ENCODE results near the gene PHLPP1.
"Not testable (repeated sequence)": the region's sequence is repeated elsewhere in the genome, so short reads cannot be mapped to it uniquely, and the experiment has no call there.

PHLPP1 gene

DNA sequence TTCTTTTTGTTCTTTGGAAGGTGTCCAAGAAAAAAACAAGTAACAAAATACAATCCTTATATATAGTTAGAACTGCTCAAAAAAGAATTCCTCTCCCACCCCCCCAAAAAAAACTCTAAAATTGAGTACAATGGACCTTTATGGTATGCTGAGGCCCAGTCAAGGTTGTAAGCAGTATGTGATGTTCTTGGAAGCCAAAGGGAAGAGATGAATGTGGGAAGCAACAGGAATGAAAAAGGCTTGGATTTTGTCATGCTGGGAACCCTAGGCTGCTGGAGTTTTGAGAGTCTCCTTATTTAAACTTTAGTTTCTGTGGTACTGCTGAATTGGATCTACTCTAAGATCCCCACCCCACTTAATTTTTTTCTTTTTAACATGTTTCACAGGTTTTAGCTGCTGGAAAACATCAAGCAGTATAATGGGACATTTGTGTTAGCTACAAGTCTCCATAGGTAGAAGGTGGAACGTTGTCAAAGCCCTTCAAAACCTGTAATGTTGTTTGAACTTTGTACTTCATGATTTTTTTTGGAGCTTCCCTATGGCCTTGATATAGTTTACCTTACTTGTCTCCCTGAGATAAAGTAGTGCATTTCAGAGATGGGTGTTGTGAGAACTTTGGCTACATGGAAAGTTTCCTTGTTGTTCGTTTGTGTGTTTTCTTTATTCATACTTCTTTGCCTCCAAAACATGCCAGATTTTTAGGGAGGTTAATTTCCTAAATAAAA is 57.7 kb downstream of the PHLPP1 start:
- DNase-seq (ENCODE audit: low spot score), result no peak

DNA sequence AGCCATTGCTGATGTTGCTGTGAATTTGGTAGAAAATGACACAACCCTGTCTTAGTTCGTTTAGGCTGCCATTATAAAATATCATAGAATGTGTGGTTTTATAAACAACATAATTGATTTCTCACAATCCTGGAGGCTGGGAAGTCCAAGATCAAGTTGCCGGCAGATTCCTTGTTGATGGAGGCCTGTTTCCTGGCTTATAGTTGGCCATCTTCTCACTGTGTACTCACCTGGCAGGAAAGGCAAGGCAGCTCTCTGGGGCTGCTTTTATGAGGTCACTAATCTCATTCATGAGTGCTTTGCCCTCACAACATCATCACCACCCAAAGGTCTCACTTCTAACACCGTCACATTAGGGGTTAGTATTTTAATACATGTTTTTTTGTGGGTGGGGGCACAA is 58.4 kb downstream of the PHLPP1 start:
- DNase-seq (ENCODE audit: low spot score), result no peak

DNA sequence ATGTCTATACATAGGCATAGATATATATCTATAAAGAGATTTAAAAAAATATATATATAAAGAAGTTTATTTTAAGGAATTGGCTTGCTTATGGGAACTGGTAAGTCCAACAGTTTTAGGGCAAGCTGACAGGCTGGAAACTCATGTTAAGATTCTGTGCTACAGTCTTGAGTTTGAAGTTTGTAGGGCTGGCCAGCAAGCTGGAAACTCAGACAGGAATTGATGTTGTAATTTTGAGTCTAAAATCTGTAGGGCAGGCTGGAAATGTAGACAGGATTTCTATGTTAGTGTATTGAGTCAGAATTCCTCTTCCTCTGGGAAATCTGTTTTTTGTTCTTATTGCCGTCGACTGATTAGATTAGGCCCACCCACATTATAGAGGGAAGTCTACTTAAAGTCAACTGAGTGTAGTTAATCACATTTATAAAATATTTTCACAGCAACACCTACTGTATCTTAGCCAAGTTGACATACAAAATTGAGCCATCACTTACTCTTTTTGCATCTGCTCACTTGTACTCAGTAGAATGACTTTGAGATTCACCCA is 60.8 kb downstream of the PHLPP1 start:
- no peak for DNase-seq (ENCODE audit: low spot score)

DNA sequence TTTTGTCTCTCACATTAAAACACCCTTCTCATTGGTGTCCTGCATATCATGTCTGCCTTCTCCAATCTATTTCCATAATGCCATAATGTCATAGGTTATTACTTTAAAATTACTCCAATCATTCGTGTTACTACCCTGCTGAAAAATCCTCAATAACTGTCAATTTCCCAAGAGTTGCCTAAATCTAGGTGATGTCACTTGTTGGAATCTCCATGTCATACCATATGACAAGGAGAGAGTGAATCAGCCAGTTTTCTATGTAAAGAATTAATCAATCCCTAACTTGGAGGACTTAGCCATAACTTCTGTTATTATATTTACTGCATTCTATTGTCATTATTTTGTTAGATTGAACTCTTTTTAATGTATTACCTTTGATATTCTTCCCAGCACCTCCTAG is 62.5 kb downstream of the PHLPP1 start:
- no peak for DNase-seq (ENCODE audit: low spot score)

DNA sequence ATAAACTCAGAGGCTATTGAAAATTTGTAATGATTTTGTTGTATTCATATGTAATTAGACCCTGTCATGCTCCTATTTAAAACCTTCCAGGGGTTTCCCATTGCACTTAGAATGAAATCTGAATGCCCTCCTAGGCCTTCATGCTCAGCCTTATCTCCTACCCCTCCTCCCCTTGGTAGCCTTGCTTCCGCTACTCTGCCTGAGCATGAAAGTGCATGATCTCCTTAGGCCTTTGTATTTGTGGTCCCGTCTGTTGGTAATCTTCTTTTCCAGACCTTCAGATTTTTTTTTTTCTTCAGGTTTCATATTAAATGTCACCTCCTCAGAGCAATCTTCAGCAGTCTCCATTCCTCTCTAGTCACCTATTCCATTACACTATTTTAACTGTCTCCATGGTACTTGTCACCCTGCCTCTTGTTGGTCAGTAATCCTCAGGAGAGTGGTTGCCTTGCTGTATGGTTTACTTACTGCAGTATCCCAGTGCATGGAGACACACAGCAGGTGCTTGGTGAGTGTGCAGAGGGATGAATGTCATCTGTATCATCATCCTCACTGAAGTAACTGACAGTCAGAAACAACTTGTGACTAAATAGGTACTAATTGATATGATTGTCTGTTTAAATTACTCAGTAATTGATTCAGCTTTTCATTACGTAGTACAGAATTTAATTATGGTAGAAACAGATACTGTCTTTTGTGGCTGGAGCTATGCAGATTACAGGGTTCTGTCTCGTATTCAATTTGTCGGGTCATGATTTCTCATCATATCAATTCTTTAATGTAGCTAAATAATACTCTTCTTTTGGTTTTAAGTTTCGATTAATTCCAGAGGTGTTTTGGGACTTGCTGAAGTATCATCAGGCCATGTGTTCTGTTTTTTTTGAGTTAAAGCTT is 63.9 kb downstream of the PHLPP1 start:
- no peak for DNase-seq (ENCODE audit: low spot score)

DNA sequence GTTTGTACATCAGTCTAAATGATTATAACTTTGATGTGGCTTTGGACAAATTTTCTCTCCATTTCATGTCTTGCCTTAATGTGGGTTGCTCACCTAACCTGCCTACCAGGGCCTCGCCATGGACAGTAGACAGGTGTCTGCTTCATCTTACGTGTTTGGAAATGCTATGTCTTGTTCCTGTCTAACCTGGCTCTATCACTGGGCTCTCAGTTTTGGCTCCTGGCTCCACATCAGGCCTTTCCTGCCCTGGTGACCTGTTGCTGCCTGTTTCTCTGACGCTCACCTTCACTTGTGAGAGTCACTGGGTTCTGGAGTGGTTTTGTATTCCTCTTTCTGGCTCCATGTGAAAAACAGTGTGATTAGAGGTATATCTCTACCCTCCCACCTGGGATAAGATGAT is 65.9 kb downstream of the PHLPP1 start:
- DNase-seq (ENCODE audit: low spot score), result no peak

DNA sequence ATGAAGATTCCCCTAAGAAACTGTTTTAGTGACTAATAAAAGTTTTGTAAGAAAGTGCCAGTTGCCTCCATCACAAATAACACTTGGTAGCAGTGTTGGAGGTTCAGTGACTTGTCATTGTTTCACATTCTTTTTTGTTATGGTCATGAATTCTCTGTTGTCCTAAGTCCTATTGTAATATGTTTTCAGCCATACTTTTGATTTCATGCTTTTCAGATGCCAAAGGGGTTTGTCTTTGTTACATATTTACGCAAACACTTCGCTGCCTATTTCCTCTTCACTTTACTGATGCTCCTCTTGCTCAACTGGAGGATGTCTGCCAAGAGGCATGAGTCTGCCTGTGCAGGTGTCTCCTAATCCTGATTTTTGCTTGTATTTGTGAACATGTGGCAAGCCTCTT is 66.6 kb downstream of the PHLPP1 start:
- no peak for DNase-seq (ENCODE audit: low spot score)

DNA sequence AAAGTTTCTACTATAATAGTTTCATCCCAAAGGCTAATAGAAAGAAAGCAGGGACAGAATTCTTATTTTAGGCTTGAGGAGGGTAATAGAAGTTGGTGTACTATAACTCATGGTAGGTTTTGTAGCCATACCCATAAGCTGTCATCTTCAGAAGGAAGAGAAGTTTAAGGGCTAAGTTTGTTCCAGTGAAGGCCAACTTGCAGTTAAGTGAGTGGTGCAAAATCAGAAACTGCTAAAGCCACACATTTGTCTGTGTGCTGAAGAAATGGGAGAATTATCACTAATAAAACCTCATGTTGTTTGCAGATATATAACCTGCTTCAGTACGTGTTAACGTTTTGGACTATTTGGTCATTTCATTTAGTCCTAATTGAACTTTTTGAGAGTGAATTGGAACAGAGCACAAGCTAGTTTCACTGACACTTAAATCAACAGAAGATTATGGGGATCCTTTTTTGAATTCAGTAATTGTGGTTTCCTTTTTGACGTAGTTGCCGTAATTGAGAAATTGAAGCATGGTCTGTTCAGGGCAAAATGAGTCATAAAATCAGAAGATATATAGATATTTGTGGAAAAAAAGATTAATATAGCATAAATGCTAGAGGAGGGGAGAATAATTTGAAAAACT is 69.1 kb downstream of the PHLPP1 start:
- no peak for DNase-seq (ENCODE audit: low spot score)

DNA sequence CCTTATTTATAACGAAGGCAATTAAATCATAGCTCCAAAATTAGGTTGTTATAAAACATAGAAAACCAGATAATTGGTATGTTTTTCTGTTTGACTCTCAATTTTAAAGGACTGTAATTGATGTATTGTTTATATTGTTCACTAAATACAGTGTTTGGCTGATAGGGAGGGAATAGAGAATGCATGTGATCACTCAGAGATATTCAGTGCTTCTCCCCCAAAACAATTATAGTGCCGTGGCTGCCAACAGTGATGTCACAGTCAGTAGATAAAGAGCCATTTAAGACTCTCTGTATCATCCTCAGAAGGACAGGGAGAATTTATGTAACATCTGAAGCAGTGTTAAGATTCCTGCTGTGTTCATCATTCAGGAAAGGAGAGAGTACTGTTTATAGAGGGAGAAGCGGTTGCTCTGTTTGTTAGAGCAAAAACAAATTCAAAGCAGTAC is 69.6 kb downstream of the PHLPP1 start:
- peak; percentile 93 for DNase-seq (ENCODE audit: low spot score)

DNA sequence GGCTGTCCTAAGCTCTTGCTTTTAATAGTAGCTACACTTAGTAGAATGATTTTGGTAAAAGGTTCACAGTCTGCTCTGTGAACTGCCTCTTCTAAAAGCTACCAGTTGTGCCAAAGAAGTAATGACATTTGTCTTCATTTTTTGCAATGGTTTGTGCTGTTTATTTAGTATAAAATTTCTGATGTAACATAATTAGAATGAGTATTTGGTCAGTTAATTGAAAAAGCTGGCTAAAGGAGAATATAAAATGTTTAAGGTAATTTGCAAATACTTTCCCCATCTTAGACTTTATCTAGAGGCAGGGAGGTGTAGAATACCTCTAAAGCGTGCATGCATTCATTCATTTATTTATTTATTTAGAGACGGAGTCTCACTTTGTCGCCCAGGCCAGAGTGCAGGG is 71.3 kb downstream of the PHLPP1 start:
- no peak for DNase-seq (ENCODE audit: low spot score)

DNA sequence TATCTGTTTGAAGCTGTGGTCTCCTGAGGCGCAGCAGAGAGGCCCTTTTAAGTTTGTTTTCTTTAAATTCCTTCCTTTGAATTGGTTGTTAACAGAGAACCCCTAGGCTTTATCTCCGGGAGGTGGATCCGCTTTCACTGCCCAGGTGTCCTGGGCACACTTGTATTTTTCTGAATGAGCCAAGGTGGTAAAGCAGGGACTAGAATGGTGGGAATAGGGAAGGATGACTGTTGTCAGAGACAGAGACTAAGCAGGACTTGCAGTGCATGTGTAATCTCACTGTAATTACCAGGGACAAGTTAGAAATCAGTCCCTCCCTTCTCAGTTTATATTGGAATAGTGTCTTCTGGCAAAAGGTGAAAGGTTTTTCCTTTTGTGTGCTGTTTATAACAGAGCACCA is 72.8 kb downstream of the PHLPP1 start:
- DNase-seq (ENCODE audit: low spot score), result no peak

DNA sequence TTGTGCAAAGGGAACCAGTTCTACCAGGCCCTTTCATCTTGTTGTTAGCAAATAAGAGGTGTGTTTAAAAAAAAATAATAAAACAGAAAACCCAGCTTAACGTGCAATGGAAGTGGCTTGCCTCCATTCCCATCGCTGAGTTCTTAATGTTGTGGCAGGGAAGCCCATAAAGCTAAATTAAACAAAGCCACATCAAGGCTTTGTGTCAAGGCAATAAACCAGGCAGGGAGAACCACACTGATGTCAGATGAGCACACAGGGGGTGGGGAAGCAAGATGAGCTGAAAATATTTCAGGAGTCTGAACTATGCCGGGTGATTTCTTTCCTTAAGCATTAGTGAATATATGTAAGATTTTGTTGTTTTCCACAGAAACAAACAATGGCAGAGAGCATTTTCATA is 73.5 kb downstream of the PHLPP1 start:
- no peak for DNase-seq (ENCODE audit: low spot score)

DNA sequence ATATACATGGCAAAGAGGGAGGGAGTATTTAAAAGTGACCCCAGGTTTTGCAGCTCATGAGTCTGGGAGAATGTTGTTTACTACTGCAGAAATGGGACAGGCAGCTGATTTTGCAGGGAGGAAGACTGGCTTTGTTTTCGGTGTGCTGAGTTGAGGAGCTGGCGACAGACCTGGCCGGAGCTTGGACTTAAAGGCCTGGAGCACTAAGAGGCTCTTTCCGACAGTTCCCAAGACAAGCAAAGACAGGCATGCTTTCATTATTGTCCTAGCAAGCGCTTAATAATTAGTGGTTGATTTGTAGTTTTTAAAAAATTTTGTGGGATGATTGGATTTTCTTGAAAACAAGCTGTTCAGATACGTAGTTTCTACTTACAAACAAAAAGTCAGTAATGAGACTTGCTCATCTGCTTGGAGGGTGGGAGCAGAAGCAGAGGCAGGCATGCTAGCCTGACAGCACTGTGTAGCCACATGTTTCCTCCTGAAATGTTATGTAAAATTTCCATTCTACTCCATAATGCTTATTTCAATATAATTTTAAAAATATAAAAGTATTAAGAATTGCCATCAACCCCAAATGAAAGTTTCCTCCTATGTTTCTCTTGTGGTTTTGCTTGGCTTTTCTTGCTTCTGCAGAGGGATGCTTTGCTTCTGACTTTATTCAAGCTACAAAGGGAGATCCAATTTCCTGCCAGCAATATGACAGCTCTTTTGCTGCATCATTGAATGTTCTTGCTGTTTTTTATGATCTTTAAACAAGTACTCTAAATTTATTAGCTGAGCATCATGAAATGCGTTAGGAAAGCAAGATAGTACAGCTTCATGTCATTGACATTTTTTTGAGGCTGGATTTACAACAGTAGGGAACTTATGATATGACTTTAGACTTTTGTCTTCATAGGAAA is 75.8 kb downstream of the PHLPP1 start:
- DNase-seq (ENCODE audit: low spot score), result peak; percentile 64

DNA sequence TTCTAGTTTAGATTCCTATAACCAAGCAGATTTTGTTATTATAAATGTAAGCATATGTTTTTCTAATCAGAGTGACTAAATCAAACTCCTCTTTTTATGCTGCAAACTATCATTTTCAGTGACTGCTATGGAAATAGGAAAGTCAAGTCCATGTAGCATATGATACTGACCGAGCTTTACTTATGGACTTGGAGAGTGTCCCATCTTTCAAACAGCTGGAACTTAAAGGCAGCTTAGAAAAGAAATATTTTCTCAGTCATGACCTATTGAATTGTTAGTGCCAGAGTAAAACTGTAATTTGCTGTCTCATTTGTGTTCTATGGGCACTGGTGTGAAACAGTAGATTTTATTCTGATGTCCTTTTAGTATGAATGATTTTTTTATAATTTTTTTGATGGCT is 76.7 kb downstream of the PHLPP1 start:
- DNase-seq (ENCODE audit: low spot score), result no peak

DNA sequence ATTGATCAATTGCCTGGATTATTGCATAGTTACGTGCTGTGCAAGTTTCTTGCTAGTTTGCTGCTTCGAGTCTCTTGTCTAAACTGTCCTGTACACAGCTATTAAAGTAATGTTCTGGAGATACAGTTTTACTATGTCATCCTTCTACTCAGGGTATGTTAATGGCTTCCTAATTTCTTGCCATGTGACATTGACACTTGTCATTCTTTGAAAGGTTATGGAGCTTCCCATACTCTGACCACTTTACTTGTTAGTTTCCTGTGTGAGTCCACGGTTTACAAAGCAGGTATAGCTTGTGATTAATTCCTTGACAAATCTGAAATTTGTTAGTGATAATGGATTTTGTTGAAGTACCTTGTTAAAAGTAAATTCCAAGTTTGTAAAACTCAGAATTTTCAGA is 80.5 kb downstream of the PHLPP1 start:
- no peak for DNase-seq (ENCODE audit: low spot score)

DNA sequence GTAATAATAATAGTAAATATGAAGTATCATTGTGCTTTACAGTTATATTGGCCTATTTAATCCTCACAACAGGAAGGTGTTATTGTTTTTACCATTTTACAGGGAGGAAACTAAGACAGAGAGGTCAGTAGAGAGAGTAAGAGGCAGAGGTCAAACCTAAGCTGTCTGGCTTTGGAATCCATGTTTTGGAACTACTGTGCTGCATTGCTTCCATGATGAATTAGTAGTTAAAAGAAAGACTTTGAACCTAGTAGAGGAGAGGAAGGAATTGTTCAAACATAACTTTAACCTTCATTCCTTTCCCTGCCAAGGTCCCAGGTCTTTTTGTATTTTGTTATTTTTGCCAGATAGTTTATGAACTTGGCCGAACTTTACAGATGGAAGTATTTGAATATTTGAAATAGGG is 80.9 kb downstream of the PHLPP1 start:
- DNase-seq (ENCODE audit: low spot score), result no peak

DNA sequence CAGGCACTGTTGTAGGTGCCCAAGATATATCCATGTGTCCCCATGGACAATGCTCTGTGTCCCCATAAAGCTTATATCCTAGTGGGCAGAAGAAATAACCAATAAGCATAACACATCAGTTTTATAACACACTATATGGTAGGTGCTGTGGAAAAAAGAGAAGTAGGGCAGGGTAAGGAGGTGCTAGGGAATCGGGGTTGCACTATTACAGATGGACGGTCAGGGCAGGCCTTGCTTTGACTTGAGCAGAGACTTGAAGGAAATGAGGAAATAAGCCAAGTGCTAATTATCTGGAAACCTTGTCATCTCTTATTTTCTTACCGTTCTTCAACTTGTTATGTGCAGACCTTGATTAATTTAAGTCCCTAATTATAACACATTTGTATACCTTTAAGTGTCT is 82.0 kb downstream of the PHLPP1 start:
- DNase-seq (ENCODE audit: low spot score), result no peak

DNA sequence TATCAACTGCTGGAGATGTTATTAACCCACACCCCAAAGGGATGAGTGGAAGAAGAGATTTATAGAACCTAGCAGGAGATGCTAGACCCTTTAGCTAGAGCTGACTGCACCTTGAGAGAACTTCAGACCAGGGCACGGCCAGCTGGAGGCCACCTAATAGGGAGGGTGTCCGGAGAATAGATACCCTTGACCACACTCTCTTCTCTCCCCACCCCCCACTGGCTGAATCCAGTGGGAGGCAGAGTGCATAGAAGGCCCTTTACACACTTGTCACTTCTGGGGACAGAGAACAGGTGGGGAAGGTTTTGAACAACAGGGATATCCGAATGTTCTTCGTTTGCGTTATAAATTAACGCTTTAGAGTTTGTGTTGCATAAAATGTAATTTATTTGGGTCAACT is 84.6 kb downstream of the PHLPP1 start:
- DNase-seq (ENCODE audit: low spot score), result no peak

DNA sequence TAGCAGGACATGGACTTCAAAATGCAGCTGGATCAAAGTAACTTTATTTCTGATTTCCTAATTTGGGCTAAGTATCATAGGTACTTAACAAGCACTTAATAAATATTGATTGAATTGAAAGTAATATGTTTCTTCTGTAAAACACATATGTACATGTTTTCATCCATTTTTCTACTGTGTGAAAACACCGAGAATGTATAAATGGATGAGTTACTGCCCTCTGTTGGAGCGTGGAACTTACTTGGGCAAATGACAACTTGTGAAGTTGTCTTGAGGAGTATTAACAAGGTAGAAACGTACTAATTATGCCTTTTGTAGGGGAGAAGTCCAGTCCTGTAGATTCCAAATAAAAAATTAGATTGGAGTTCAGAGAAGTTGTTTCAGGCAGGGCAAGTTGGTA is 87.2 kb downstream of the PHLPP1 start:
- DNase-seq (ENCODE audit: low spot score), result no peak

DNA sequence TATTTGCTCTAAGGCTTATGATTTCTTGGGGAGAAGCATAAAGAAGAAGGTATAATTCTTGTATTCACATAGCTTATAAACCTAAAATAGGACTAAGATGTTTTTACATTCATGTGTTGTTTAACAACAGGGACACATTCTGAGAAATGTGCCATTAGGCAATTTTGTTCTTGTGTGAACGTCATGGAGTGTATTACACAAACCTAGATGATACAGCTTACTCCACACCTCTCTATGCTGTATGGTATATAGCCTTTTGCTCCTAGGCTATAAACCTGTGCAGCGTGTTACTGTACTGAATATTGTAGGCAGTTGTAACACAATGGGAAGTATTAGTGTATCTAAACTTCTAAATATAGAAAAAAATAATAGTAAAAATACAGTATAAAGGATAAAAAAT is 92.1 kb downstream of the PHLPP1 start:
- DNase-seq (ENCODE audit: low spot score), result no peak

DNA sequence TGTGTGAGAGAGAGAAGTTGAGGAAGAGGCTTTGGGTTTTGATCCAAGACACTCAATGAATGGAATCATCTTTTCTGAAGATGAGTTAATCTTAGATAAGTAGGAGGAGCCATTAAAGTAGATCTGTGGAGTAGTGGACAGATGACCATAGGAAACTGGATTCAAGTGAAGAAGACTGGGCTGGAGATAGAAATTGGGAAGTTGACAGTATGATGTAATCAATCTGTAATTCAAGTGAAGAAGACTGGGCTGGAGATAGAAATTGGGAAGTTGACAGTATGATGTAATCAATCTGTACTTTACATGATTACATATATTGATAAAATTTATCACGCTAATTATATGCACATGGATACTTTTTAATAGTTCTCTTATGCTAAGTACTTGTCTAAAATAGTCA is 92.8 kb downstream of the PHLPP1 start:
- no peak for DNase-seq (ENCODE audit: low spot score)

DNA sequence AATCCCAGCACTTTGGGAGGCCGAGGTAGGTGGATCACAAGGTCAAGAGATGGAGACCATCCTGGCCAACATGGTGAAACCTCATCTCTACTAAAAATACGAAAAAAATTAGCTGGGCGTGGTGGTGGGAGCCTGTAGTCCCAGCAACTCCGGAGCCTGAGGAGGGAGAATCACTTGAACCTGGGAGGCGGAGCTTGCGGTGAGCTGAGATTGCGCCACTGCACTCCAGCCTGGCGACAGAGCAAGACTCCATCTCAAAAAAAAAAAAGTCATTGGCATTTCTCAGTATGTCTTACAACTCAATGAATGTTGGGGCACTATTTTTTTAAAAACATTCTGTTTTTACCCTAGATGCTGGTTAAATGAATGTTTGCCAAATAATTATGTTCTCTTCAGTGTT is 94.1 kb downstream of the PHLPP1 start:
- not testable (repeated sequence) for DNase-seq (ENCODE audit: low spot score)

All from globus pallidus (tissue), 1 donor.